Vagina (tissue), 2 donors: Measurements from ENCODE around the gene HTR4. TPM values are rescaled to one million over a fixed set of nuclear protein-coding genes. Genes with fewer than 3 reads are reported as not detected.

Experiments
- DNase-seq, 2 donors: peaks; one replicate each; pipeline ENCODE4 v3.0.0-alpha.2; 2017; ENCODE audit errors: extremely low spot score in 2 of 2
- H3K27ac ChIP-seq: fragments of 200-600 bp; sonication (generic); one replicate; pipeline ENCODE4 v1.5.1; 2019
- H3K27me3 ChIP-seq: fragments of 200-600 bp; sonication (generic); one replicate; pipeline ENCODE4 v1.5.1; 2019
- H3K36me3 ChIP-seq, 2 donors: fragments of 200-600 bp; sonication (generic); one replicate each; pipeline ENCODE4 v1.5.1; 2017 to 2019
- H3K4me1 ChIP-seq: fragments of 200-600 bp; sonication (generic); one replicate; pipeline ENCODE4 v1.5.1; 2019
- H3K4me3 ChIP-seq, 2 donors: fragments of 200-600 bp; sonication (generic); 1 replicate in 1 of 2; 2 replicates in 1 of 2; pipeline ENCODE4 v1.5.1; 2016 to 2019
- H3K9me3 ChIP-seq: fragments of 200-600 bp; sonication (generic); one replicate; pipeline ENCODE4 v1.5.1; 2019
- POLR2A ChIP-seq, 2 donors: fragments of 450-650 bp; IDR thresholded peaks; one replicate each; pipeline ENCODE4 v1.6.1; 2017; ENCODE audit warnings: antibody characterized with exemption in 2 of 2, mild to moderate bottlenecking in 2 of 2, moderate library complexity in 2 of 2
- POLR2AphosphoS5 ChIP-seq, 2 donors: sonication (generic); formaldehyde crosslinking; IDR thresholded peaks; one replicate each; pipeline ENCODE4 v1.9.0; 2017; ENCODE audit warnings: antibody characterized with exemption in 2 of 2, mild to moderate bottlenecking in 2 of 2, low read depth in 1 of 2; ENCODE audit not compliant: insufficient read depth in 1 of 2
- intact Hi-C: fragments of 100-400 bp; cut with DNase I; formaldehyde crosslinking; loops from one replicate; pipeline ENCODE4 v1.15.1; 2023
- total RNA-seq: library from RNA; depleted of rRNA; stranded (reverse); fragments of >200 nt; gene quantifications from one replicate; pipeline ENCODE4 v1.2.3, GENCODE V29; 2016
- TF ChIP-seq, protein P1 (sequence below), 3 experiments: fragments of 450-650 bp in 2 of 3; fragments of 200-600 bp in 1 of 3; sonication (generic) in 1 of 3; IDR thresholded peaks; one replicate each; pipeline ENCODE4 v1.5.1; 2017 to 2019; ENCODE audit warnings: antibody characterized with exemption in 3 of 3, mild to moderate bottlenecking in 2 of 3, moderate library complexity in 2 of 3

HTR4 gene
- total RNA-seq, 1 donor from 2014 or later, result 2.9 TPM

- no peak for DNase-seq
- no peaks in the 10 kb centered on the region for H3K4me1 ChIP-seq
- no peaks in the 10 kb centered on the region for H3K27me3 ChIP-seq
- no peak for TF ChIP-seq POLR2A (IDR thresholded peaks at IDR 0.05)
- TF ChIP-seq, protein P1, sequence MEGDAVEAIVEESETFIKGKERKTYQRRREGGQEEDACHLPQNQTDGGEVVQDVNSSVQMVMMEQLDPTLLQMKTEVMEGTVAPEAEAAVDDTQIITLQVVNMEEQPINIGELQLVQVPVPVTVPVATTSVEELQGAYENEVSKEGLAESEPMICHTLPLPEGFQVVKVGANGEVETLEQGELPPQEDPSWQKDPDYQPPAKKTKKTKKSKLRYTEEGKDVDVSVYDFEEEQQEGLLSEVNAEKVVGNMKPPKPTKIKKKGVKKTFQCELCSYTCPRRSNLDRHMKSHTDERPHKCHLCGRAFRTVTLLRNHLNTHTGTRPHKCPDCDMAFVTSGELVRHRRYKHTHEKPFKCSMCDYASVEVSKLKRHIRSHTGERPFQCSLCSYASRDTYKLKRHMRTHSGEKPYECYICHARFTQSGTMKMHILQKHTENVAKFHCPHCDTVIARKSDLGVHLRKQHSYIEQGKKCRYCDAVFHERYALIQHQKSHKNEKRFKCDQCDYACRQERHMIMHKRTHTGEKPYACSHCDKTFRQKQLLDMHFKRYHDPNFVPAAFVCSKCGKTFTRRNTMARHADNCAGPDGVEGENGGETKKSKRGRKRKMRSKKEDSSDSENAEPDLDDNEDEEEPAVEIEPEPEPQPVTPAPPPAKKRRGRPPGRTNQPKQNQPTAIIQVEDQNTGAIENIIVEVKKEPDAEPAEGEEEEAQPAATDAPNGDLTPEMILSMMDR (IDR thresholded peaks at IDR 0.05), result no peak
- no peak for TF ChIP-seq POLR2AphosphoS5 (IDR thresholded peaks at IDR 0.05; ENCODE audit: insufficient read depth in 1 of 2, low read depth in 1 of 2)
- H3K9me3 ChIP-seq, result no peaks in the 10 kb centered on the region
- no peak overlapping the region for H3K27ac ChIP-seq
- no peaks in the 10 kb centered on the region for H3K36me3 ChIP-seq
- intact Hi-C loops, result no loop called here
- no peak overlapping the region for H3K4me3 ChIP-seq
These were observed 18.8 kb downstream of the HTR4 start for GRCh38 chr5:148635321-148636083.

GRCh38 chr5:148633067-148633377, 21.3 kb downstream of the HTR4 start:
- Histone ChIP-seq H3K4me3 (no peak overlapping the region), H3K4me1 (no peaks in the 10 kb centered on the region)
- intact Hi-C loops, result no loop called here

GRCh38 chr5:148632255-148633066, 21.9 kb downstream of the HTR4 start:
- TF ChIP-seq, protein P1 (IDR thresholded peaks at IDR 0.05), result no peak
- H3K4me3 ChIP-seq, result no peak overlapping the region
- H3K9me3 ChIP-seq, result no peaks in the 10 kb centered on the region
- H3K27me3 ChIP-seq, result no peaks in the 10 kb centered on the region
- no peaks in the 10 kb centered on the region for H3K4me1 ChIP-seq
- no peak for DNase-seq
- no peak overlapping the region for H3K27ac ChIP-seq
- H3K36me3 ChIP-seq, result no peaks in the 10 kb centered on the region
- intact Hi-C loops, result no loop called here

More at GRCh38 chr5:148633067-148633377, 21.3 kb downstream of the HTR4 start:
- Histone ChIP-seq H3K9me3 (no peaks in the 10 kb centered on the region), H3K27ac (no peak overlapping the region), H3K36me3 (no peaks in the 10 kb centered on the region), H3K27me3 (no peaks in the 10 kb centered on the region)
- TF ChIP-seq, protein P1 (IDR thresholded peaks at IDR 0.05), result no peak
- no peak for TF ChIP-seq POLR2AphosphoS5 (IDR thresholded peaks at IDR 0.05; ENCODE audit: insufficient read depth in 1 of 2, low read depth in 1 of 2)
- TF ChIP-seq POLR2A (IDR thresholded peaks at IDR 0.05), result no peak
- DNase-seq, result no peak

DNA sequence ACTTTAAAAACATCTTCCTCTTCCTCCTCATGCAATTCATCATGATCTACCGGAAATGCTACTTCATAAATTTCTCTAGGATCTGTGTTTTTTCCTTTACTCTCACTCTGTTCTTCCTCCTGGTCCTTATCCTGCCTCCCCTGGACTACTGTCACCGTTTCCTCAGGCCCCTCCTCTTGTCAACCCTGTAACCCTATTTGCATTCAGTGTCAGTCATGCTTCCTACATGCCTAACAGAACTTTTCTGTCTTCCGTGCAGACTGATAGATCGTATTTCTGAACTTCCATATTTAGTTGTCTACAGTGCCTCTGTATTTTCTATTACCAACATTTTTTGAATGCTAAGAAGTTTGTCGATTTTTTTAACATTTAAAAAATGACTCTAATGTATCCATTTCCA, 27.3 kb downstream of the HTR4 start:
- no peaks in the 10 kb centered on the region for H3K9me3 ChIP-seq
- no peaks in the 10 kb centered on the region for H3K27me3 ChIP-seq
- intact Hi-C loops, result no loop called here
- no peak overlapping the region for H3K27ac ChIP-seq
- no peaks in the 10 kb centered on the region for H3K4me1 ChIP-seq
- H3K4me3 ChIP-seq, result no peak overlapping the region
- no peak for DNase-seq
- TF ChIP-seq POLR2AphosphoS5 (IDR thresholded peaks at IDR 0.05; ENCODE audit: insufficient read depth in 1 of 2, low read depth in 1 of 2) (no peak), POLR2A (IDR thresholded peaks at IDR 0.05) (no peak)
- TF ChIP-seq, protein P1 (IDR thresholded peaks at IDR 0.05), result no peak
- no peaks in the 10 kb centered on the region for H3K36me3 ChIP-seq

DNA sequence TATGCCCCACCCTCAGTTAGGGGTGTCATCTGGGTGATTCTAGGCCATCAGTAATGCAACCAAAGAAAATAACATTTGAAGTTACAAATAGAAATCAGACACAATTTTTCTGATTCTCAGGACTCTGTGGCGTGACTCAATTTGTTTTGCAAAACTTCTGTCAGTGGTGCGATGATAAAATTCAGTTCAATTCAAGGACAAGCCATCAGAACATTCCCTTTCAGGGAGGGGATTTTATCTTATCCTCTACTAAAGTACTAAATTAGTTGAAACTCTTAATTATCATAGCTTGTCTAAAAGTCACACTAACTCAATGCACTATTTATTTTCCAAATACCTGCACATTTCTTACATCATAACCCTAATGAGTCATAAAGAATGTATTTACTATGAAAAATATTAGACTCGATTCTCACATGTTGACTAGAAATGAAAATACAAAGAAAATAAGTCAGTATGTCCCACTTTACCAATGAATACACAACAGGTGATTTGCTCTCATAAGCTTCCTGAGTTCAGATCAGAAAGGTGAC, 28.2 kb downstream of the HTR4 start:
- no peaks in the 10 kb centered on the region for H3K27me3 ChIP-seq
- intact Hi-C loops, result no loop called here
- no peaks in the 10 kb centered on the region for H3K36me3 ChIP-seq
- H3K27ac ChIP-seq, result no peak overlapping the region
- H3K4me3 ChIP-seq, result no peak overlapping the region
- no peak for TF ChIP-seq POLR2AphosphoS5 (IDR thresholded peaks at IDR 0.05; ENCODE audit: insufficient read depth in 1 of 2, low read depth in 1 of 2)
- TF ChIP-seq, protein P1 (IDR thresholded peaks at IDR 0.05), result no peak
- TF ChIP-seq POLR2A (IDR thresholded peaks at IDR 0.05), result no peak
- no peaks in the 10 kb centered on the region for H3K4me1 ChIP-seq
- no peaks in the 10 kb centered on the region for H3K9me3 ChIP-seq
- no peak for DNase-seq
